A549 (cell line): ENCODE measurements around the gene ITPKC. TPM values are rescaled to one million over a fixed set of nuclear protein-coding genes. Genes with fewer than 3 reads are reported as not detected.

Experiments
- ATAC-seq, 2 experiments: fragments of 200-7000 bp in 1 of 2; fragments of >200 bp in 1 of 2; cut with Nextera tagmentation in 1 of 2; cut with Tn5 transposase in 1 of 2; 3 replicates each; pipeline versions ENCODE4 v1.8.0 to v1.9.1; 2018 to 2020; ENCODE audit warnings: mild to moderate bottlenecking in 1 of 2, moderate library complexity in 1 of 2
- CTCF ChIA-PET: fragments of 300-600 bp; sonication (Branson Sonifier 250); formaldehyde crosslinking; extraction: SDS; loops from one replicate; lab custom pipeline; 2021; ENCODE audit warnings: antibody characterized with exemption, inconsistent platforms; lab: Yijun Ruan, JAX
- POLR2A ChIA-PET: fragments of 350-600 bp; formaldehyde crosslinking; extraction: SDS; loops from one replicate; lab custom pipeline; 2021; ENCODE audit warnings: antibody characterized with exemption, inconsistent platforms; lab: Yijun Ruan, JAX
- DNase-seq, 2 experiments: peaks; one replicate each; pipeline versions ENCODE4 v3.0.0 to v3.0.0-alpha.2; 2011 to 2016; ENCODE audit warnings: low read depth in 1 of 2, low spot score in 1 of 2
- FAIRE-seq: peaks from 2 replicates; lab custom pipeline; 2011; peaks lifted over from hg19 to GRCh38; lab: Jason Lieb, UNC
- H3K27ac ChIP-seq, 2 experiments: fragments of >200 bp; sonication (Bioruptor Twin); formaldehyde crosslinking; 3 replicates each; pipeline ENCODE4 v1.5.1; 2016 to 2017
- H3K4me1 ChIP-seq: fragments of >200 bp; sonication (Bioruptor Twin); formaldehyde crosslinking; 3 replicates; pipeline ENCODE4 v1.6.1; 2016
- H3K4me2 ChIP-seq: fragments of >200 bp; sonication (Bioruptor Twin); formaldehyde crosslinking; 3 replicates; pipeline ENCODE4 v1.6.1; 2016
- H3K4me3 ChIP-seq: fragments of >200 bp; sonication (Bioruptor Twin); formaldehyde crosslinking; 3 replicates; pipeline ENCODE4 v1.5.1; 2016
- H3K9me3 ChIP-seq: fragments of >200 bp; sonication (Bioruptor Twin); formaldehyde crosslinking; 3 replicates; pipeline ENCODE4 v1.6.1; 2016
- ATOH8 ChIP-seq: fragments of 250-450 bp; sonication (Bioruptor Pico); IDR thresholded peaks from 2 replicates; pipeline ENCODE4 v1.5.0; 2020; ENCODE audit warnings: low read depth, mild to moderate bottlenecking, moderate library complexity
- EP300 ChIP-seq, 2 experiments: fragments of >200 bp; sonication (Bioruptor Twin); formaldehyde crosslinking; IDR thresholded peaks; 2 replicates in 1 of 2; 3 replicates in 1 of 2; pipeline ENCODE4 v1.6.1; 2016 to 2017
- HES2 ChIP-seq: fragments of >200 bp; sonication (Bioruptor Twin); formaldehyde crosslinking; IDR thresholded peaks from 2 replicates; pipeline ENCODE4 v1.6.1; 2016
- HEYL ChIP-seq: fragments of 250-450 bp; sonication (Bioruptor Pico); IDR thresholded peaks from 2 replicates; pipeline ENCODE4 v1.8.0; 2021; ENCODE audit warnings: mild to moderate bottlenecking, moderate library complexity
- HMGXB4 ChIP-seq: fragments of 250-450 bp; sonication (Bioruptor Pico); IDR thresholded peaks from 2 replicates; pipeline ENCODE4 v1.5.0; 2021; ENCODE audit warnings: mild to moderate bottlenecking, moderate library complexity, borderline replicate concordance
- KDM1A ChIP-seq: fragments of 200-600 bp; sonication (generic); IDR thresholded peaks from 2 replicates; pipeline ENCODE4 v1.6.1; 2016; ENCODE audit warnings: low read depth, mild to moderate bottlenecking
- MAFK ChIP-seq: fragments of 450-650 bp; IDR thresholded peaks from 2 replicates; pipeline ENCODE4 v1.6.1; 2014; ENCODE audit not compliant: partially characterized antibody
- MAX ChIP-seq: IDR thresholded peaks from 2 replicates; pipeline ENCODE4 v1.6.1; 2012
- NFE2L2 ChIP-seq: fragments of 150-350 bp; conservative IDR thresholded peaks from 2 replicates; pipeline ENCODE4 v1.6.1; 2014; ENCODE audit warnings: low read length
- PBX3 ChIP-seq: IDR thresholded peaks from 2 replicates; pipeline ENCODE4 v1.6.1; 2012
- RARB ChIP-seq: fragments of 250-450 bp; sonication (Bioruptor Pico); IDR thresholded peaks from 2 replicates; pipeline ENCODE4 v1.8.0; 2021; ENCODE audit warnings: mild to moderate bottlenecking, moderate library complexity
- RCOR1 ChIP-seq: fragments of 150-350 bp; IDR thresholded peaks from 2 replicates; pipeline ENCODE4 v1.6.1; 2014; ENCODE audit warnings: antibody characterized with exemption, low read length, low read depth
- SREBF2 ChIP-seq: fragments of 450-650 bp; IDR thresholded peaks from 2 replicates; pipeline ENCODE4 v1.6.1; 2014; ENCODE audit warnings: mild to moderate bottlenecking, moderate library complexity
- USF2 ChIP-seq: fragments of 450-650 bp; IDR thresholded peaks from 2 replicates; pipeline ENCODE4 v1.6.1; 2014; ENCODE audit warnings: antibody characterized with exemption
- WGBS: methylation state at CpG from one replicate; pipeline ENCODE4 v1.1.6; 2017; ENCODE audit errors: missing lambda C conversion rate; 5-methylcytosine and 5-hydroxymethylcytosine counted together
- polyA plus RNA-seq, 4 experiments: library from polyadenylated mRNA; depleted of rRNA in 3 of 4; stranded (reverse); fragments of >200 nt; fragmentation: RNase III in 1 of 4; extraction: RNeasy Plus Mini Kit Qiagen cat#74134 plus additional on column Dnase treatment in 1 of 4; gene quantifications; 2 replicates in 3 of 4; 3 replicates in 1 of 4; pipeline ENCODE4 v1.2.3, GENCODE V29; 2011 to 2017

The ITPKC gene
- polyA plus RNA-seq, 2 of the 4 experiments (the other 2 are of a cell fraction): 6.5 to 7.9 TPM

GRCh38 chr19:40702337-40703012, 14.4 kb upstream of the ITPKC start (continued):
- peak; percentile 48; the same call in 1 of the 2 replicates for TF ChIP-seq MAX

- Histone ChIP-seq H3K4me2 (no peak overlapping the region), H3K27ac (peak overlapping the region in 1 of 2 experiments; percentile 44; a peak in 2 of 6 replicates), H3K4me1 (peaks cover 8% of the 10 kb centered on the region; the same call in 2 of the 3 replicates), H3K4me3 (no peak overlapping the region), H3K9me3 (no peaks in the 10 kb centered on the region)
- CTCF ChIA-PET: interaction anchor here (0.6 to 11.7 kb wide), 33 partner anchors 10 to 559 kb away, joined by 3 to 178 read pairs (median 5); partner anchors contain the start of gene NUMBL
- no peak for DNase-seq
- TF ChIP-seq SREBF2 (no peak), USF2 (no peak), EP300 (IDR thresholded peaks at IDR 0.05) (no peak), NFE2L2 (no peak), MAFK (no peak), HMGXB4 (no peak), HES2 (no peak), RCOR1 (no peak), ATOH8 (CRISPR knock-in tag) (no peak), PBX3 (no peak), RARB (no peak)
- no peak for FAIRE-seq
- ATAC-seq: peak; percentile 3 to 5; a peak in 2 of 6 replicates
- WGBS: 91% methylated on average over 24 of the region's 24 CpGs
- POLR2A ChIA-PET: interaction anchor here (0.7 to 3.9 kb wide), 6 partner anchors 12 to 561 kb away, joined by 5 to 24 read pairs (median 6); partner anchors contain the start of genes ACTMAP, COQ8B, HNRNPUL1 and ITPKC
These were observed 13.7 kb upstream of the ITPKC start for GRCh38 chr19:40703029-40703755.

- H3K9me3 ChIP-seq: no peaks in the 10 kb centered on the region
- FAIRE-seq (no peak), DNase-seq (no peak), ATAC-seq (no peak)
- no peak overlapping the region for H3K4me2 ChIP-seq
- no peak overlapping the region for H3K27ac ChIP-seq
- no peak overlapping the region for H3K4me3 ChIP-seq
- WGBS: 92% methylated on average over 18 of the region's 18 CpGs
- ChIA-PET CTCF (interaction anchor here (0.6 to 11.7 kb wide), 10 partner anchors 9 to 94 kb away, joined by 3 to 178 read pairs (median 4); partner anchors contain the start of genes EGLN2 and NUMBL), POLR2A (interaction anchor here (0.6 to 1.1 kb wide), 4 partner anchors 12 to 545 kb away, joined by 3 to 5 read pairs (median 3); partner anchors contain the start of genes COQ8B and ITPKC)
- TF ChIP-seq HEYL: no peak
- peak; percentile 72; the same call in 1 of the 2 replicates for TF ChIP-seq KDM1A
- H3K4me1 ChIP-seq: peaks cover 8% of the 10 kb centered on the region; the same call in 2 of the 3 replicates
These were observed 12.2 kb upstream of the ITPKC start for GRCh38 chr19:40704491-40705361.
